ENCODE data around the gene B4GALNT3. TPM values are rescaled to one million over a fixed set of nuclear protein-coding genes. Genes with fewer than 3 reads are reported as not detected.

Gene B4GALNT3
- total RNA-seq, 1 donor from 2014 or later = 2.9 TPM

DNA sequence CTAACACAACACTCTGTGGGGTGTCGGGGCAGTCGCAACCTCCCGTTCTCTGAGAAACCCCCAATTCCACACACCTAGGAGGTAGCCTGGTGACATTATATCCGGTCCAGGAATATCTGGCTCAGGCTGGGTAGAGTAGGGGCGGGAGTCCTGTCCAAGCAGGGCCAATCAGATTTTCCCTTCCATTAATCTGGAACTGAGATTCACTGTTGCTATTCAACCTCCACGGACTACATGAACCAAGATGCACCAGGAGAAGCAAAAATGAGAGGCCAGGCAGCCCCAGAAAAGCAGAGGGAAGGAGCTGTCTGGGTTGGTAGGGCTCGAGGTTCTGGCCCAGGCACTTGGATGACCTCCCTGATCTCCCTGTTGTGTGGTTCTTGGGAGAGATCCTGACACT lies 152.6 kb downstream of the B4GALNT3 start:
- no peak for DNase-seq (ENCODE audit: low spot score)
- TF ChIP-seq, protein P1, sequence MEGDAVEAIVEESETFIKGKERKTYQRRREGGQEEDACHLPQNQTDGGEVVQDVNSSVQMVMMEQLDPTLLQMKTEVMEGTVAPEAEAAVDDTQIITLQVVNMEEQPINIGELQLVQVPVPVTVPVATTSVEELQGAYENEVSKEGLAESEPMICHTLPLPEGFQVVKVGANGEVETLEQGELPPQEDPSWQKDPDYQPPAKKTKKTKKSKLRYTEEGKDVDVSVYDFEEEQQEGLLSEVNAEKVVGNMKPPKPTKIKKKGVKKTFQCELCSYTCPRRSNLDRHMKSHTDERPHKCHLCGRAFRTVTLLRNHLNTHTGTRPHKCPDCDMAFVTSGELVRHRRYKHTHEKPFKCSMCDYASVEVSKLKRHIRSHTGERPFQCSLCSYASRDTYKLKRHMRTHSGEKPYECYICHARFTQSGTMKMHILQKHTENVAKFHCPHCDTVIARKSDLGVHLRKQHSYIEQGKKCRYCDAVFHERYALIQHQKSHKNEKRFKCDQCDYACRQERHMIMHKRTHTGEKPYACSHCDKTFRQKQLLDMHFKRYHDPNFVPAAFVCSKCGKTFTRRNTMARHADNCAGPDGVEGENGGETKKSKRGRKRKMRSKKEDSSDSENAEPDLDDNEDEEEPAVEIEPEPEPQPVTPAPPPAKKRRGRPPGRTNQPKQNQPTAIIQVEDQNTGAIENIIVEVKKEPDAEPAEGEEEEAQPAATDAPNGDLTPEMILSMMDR (IDR thresholded peaks at IDR 0.05) = no peak
- Mint-ChIP-seq H3K36me3 (ENCODE audit: low read depth) (no peaks in the 10 kb centered on the region), H3K27me3 (ENCODE audit: low read depth) (no peaks in the 10 kb centered on the region), H3K27ac (ENCODE audit: unreplicated experiment) (no peak overlapping the region), H3K9me3 (ENCODE audit: low read depth) (no peaks in the 10 kb centered on the region), H3K4me3 (ENCODE audit: unreplicated experiment) (no peak overlapping the region), H3K4me1 (ENCODE audit: low read depth) (peaks cover 46% of the 10 kb centered on the region)

DNA sequence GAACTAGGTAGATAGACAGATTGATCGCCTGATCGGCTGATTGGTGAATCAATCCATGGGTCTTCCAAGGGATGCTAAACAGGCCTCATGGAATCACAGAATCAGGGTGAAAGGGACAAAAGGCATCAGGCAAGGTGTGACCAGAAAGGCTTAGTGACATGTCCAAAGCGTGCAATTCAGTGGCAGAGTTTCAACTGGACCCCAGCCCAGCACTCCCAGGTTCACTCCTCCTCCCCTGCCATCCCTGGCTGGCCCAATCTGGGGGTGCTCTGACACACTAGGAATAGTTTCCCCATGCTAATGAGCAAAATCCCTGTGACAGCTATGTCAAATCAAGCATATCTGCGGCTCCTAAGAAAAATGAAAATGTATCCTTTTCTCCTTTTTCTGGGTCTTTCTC lies 153.1 kb downstream of the B4GALNT3 start:
- no peaks in the 10 kb centered on the region for H3K27me3 Mint-ChIP-seq (ENCODE audit: low read depth)
- no peaks in the 10 kb centered on the region for H3K36me3 Mint-ChIP-seq (ENCODE audit: low read depth)
- TF ChIP-seq, protein P1 (IDR thresholded peaks at IDR 0.05) = no peak
- H3K4me1 Mint-ChIP-seq (ENCODE audit: low read depth) = peaks cover 44% of the 10 kb centered on the region
- H3K4me3 Mint-ChIP-seq (ENCODE audit: unreplicated experiment) = no peak overlapping the region
- H3K9me3 Mint-ChIP-seq (ENCODE audit: low read depth) = no peaks in the 10 kb centered on the region
- DNase-seq (ENCODE audit: low spot score) = no peak
- H3K27ac Mint-ChIP-seq (ENCODE audit: unreplicated experiment) = no peak overlapping the region

Other genes with a start within 250 kb of the B4GALNT3 start
- 0.42 TPM in 1 of 3 replicates, not detected in the others for gene SLC6A12, start 245.8 kb upstream of the B4GALNT3 start, total RNA-seq
- gene SLC6A13, start 197.1 kb upstream of the B4GALNT3 start, total RNA-seq = 0.37 to 0.59 TPM in 2 of 3 replicates, not detected in the other
- 55.2 to 69.0 TPM (median 65.0 TPM) in 3 replicates for gene KDM5A, start 70.6 kb upstream of the B4GALNT3 start, total RNA-seq
- 4.9 to 8.4 TPM (median 6.6 TPM) in 3 replicates for gene CCDC77, start 58.3 kb upstream of the B4GALNT3 start, total RNA-seq
- gene NINJ2, start 203.5 kb downstream of the B4GALNT3 start, total RNA-seq = 1.3 to 14.6 TPM (median 2.1 TPM) in 3 replicates